A549 (cell line): ENCODE results near the gene PROX2. TPM values are rescaled to one million over a fixed set of nuclear protein-coding genes. Genes with fewer than 3 reads are reported as not detected.

Source experiments
- ATAC-seq, 2 experiments: fragments of 200-7000 bp in 1 of 2; fragments of >200 bp in 1 of 2; cut with Nextera tagmentation in 1 of 2; cut with Tn5 transposase in 1 of 2; 3 replicates each; pipeline versions ENCODE4 v1.8.0 to v1.9.1; 2018 to 2020; ENCODE audit warnings: mild to moderate bottlenecking in 1 of 2, moderate library complexity in 1 of 2
- CTCF ChIA-PET: fragments of 300-600 bp; sonication (Branson Sonifier 250); formaldehyde crosslinking; extraction: SDS; loops from one replicate; lab custom pipeline; 2021; ENCODE audit warnings: antibody characterized with exemption, inconsistent platforms; lab: Yijun Ruan, JAX
- POLR2A ChIA-PET: fragments of 350-600 bp; formaldehyde crosslinking; extraction: SDS; loops from one replicate; lab custom pipeline; 2021; ENCODE audit warnings: antibody characterized with exemption, inconsistent platforms; lab: Yijun Ruan, JAX
- DNase-seq, 2 experiments: peaks; one replicate each; pipeline versions ENCODE4 v3.0.0 to v3.0.0-alpha.2; 2011 to 2016; ENCODE audit warnings: low read depth in 1 of 2, low spot score in 1 of 2
- FAIRE-seq: peaks from 2 replicates; lab custom pipeline; 2011; peaks lifted over from hg19 to GRCh38; lab: Jason Lieb, UNC
- H3K27ac ChIP-seq, 2 experiments: fragments of >200 bp; sonication (Bioruptor Twin); formaldehyde crosslinking; 3 replicates each; pipeline ENCODE4 v1.5.1; 2016 to 2017
- H3K4me1 ChIP-seq: fragments of >200 bp; sonication (Bioruptor Twin); formaldehyde crosslinking; 3 replicates; pipeline ENCODE4 v1.6.1; 2016
- H3K4me2 ChIP-seq: fragments of >200 bp; sonication (Bioruptor Twin); formaldehyde crosslinking; 3 replicates; pipeline ENCODE4 v1.6.1; 2016
- H3K4me3 ChIP-seq: fragments of >200 bp; sonication (Bioruptor Twin); formaldehyde crosslinking; 3 replicates; pipeline ENCODE4 v1.5.1; 2016
- H3K9me3 ChIP-seq: fragments of >200 bp; sonication (Bioruptor Twin); formaldehyde crosslinking; 3 replicates; pipeline ENCODE4 v1.6.1; 2016
- BHLHE40 ChIP-seq: IDR thresholded peaks from 2 replicates; pipeline ENCODE4 v1.6.1; 2012; ENCODE audit warnings: low read depth, low read length, inconsistent platforms
- CBX2 ChIP-seq: fragments of 200-600 bp; sonication (generic); IDR thresholded peaks from 2 replicates; pipeline ENCODE4 v1.6.1; 2016; ENCODE audit warnings: low read depth, mild to moderate bottlenecking, borderline replicate concordance
- CEBPB ChIP-seq, 2 experiments: fragments of >200 bp in 1 of 2; sonication (Bioruptor Twin) in 1 of 2; formaldehyde crosslinking in 1 of 2; IDR thresholded peaks; 2 replicates each; pipeline ENCODE4 v1.6.1; 2012 to 2016
- EHMT2 ChIP-seq: fragments of 200-600 bp; sonication (generic); IDR thresholded peaks from 2 replicates; pipeline ENCODE4 v1.6.1; 2016; ENCODE audit warnings: antibody characterized with exemption, low read depth, mild to moderate bottlenecking, moderate library complexity
- FOSB ChIP-seq: fragments of 250-450 bp; sonication (Bioruptor Pico); IDR thresholded peaks from 2 replicates; pipeline ENCODE4 v1.5.0; 2020; ENCODE audit warnings: mild to moderate bottlenecking, moderate library complexity
- HDAC2 ChIP-seq: fragments of 200-600 bp; sonication (generic); IDR thresholded peaks from 2 replicates; pipeline ENCODE4 v1.6.1; 2016
- HEYL ChIP-seq: fragments of 250-450 bp; sonication (Bioruptor Pico); IDR thresholded peaks from 2 replicates; pipeline ENCODE4 v1.8.0; 2021; ENCODE audit warnings: mild to moderate bottlenecking, moderate library complexity
- HOXB5 ChIP-seq: fragments of 250-450 bp; sonication (Bioruptor Pico); IDR thresholded peaks from 2 replicates; pipeline ENCODE4 v1.5.0; 2020; ENCODE audit warnings: mild to moderate bottlenecking, moderate library complexity
- KDM1A ChIP-seq: fragments of 200-600 bp; sonication (generic); IDR thresholded peaks from 2 replicates; pipeline ENCODE4 v1.6.1; 2016; ENCODE audit warnings: low read depth, mild to moderate bottlenecking
- MAZ ChIP-seq: fragments of 150-350 bp; IDR thresholded peaks from 2 replicates; pipeline ENCODE4 v1.6.1; 2014; ENCODE audit warnings: antibody characterized with exemption, low read depth, low read length, borderline replicate concordance
- MYC ChIP-seq: IDR thresholded peaks from 2 replicates; pipeline ENCODE4 v1.6.1; 2012; ENCODE audit warnings: mild to moderate bottlenecking, inconsistent platforms, low read length, improper control_type of control experiment, borderline replicate concordance
- NPAS2 ChIP-seq: fragments of 250-450 bp; sonication (Bioruptor Pico); IDR thresholded peaks from 2 replicates; pipeline ENCODE4 v1.8.0; 2022; ENCODE audit warnings: mild to moderate bottlenecking, moderate library complexity, borderline replicate concordance
- NR3C1 ChIP-seq: fragments of >200 bp; sonication (Bioruptor Twin); formaldehyde crosslinking; IDR thresholded peaks from 3 replicates; pipeline ENCODE4 v1.6.1; 2017
- PHF8 ChIP-seq: fragments of 200-600 bp; sonication (generic); IDR thresholded peaks from 2 replicates; pipeline ENCODE4 v1.6.1; 2016; ENCODE audit warnings: low read depth, mild to moderate bottlenecking, antibody characterized with exemption, moderate library complexity, borderline replicate concordance
- RCOR1 ChIP-seq: fragments of 150-350 bp; IDR thresholded peaks from 2 replicates; pipeline ENCODE4 v1.6.1; 2014; ENCODE audit warnings: antibody characterized with exemption, low read length, low read depth
- SMC3 ChIP-seq: fragments of >200 bp; sonication (Bioruptor Twin); formaldehyde crosslinking; IDR thresholded peaks from 3 replicates; pipeline ENCODE4 v1.6.1; 2018; ENCODE audit warnings: inconsistent platforms
- SREBF2 ChIP-seq: fragments of 450-650 bp; IDR thresholded peaks from 2 replicates; pipeline ENCODE4 v1.6.1; 2014; ENCODE audit warnings: mild to moderate bottlenecking, moderate library complexity
- TFCP2L1 ChIP-seq: fragments of 250-450 bp; sonication (Bioruptor Pico); IDR thresholded peaks from 2 replicates; pipeline ENCODE4 v1.5.0; 2021; ENCODE audit warnings: mild to moderate bottlenecking
- ZC3H11A ChIP-seq: fragments of 450-650 bp; IDR thresholded peaks from 2 replicates; pipeline ENCODE4 v1.6.1; 2014; ENCODE audit warnings: antibody characterized with exemption, mild to moderate bottlenecking
- ZNF302 ChIP-seq: fragments of 250-450 bp; sonication (Bioruptor Pico); IDR thresholded peaks from 2 replicates; pipeline ENCODE4 v1.9.0; 2021; ENCODE audit warnings: inconsistent platforms, mild to moderate bottlenecking, moderate library complexity
- ZSCAN20 ChIP-seq: fragments of 250-450 bp; sonication (Bioruptor Pico); IDR thresholded peaks from 2 replicates; pipeline ENCODE4 v1.8.0; 2022; ENCODE audit warnings: mild to moderate bottlenecking, moderate library complexity
- WGBS: methylation state at CpG from one replicate; pipeline ENCODE4 v1.1.6; 2017; ENCODE audit errors: missing lambda C conversion rate; 5-methylcytosine and 5-hydroxymethylcytosine counted together
- polyA plus RNA-seq, 4 experiments: library from polyadenylated mRNA; depleted of rRNA in 3 of 4; stranded (reverse); fragments of >200 nt; fragmentation: RNase III in 1 of 4; extraction: RNeasy Plus Mini Kit Qiagen cat#74134 plus additional on column Dnase treatment in 1 of 4; gene quantifications; 2 replicates in 3 of 4; 3 replicates in 1 of 4; pipeline ENCODE4 v1.2.3, GENCODE V29; 2011 to 2017
- TF ChIP-seq, protein P1 (sequence below): fragments of 200-600 bp; sonication (generic); IDR thresholded peaks from 2 replicates; pipeline ENCODE4 v1.6.1; 2016; ENCODE audit warnings: antibody characterized with exemption, mild to moderate bottlenecking, moderate library complexity
- TF ChIP-seq, protein P2 (sequence below): fragments of 150-350 bp; IDR thresholded peaks from 2 replicates; pipeline ENCODE4 v1.6.1; 2014; ENCODE audit warnings: low read depth, mild to moderate bottlenecking, low read length

Gene PROX2
- polyA plus RNA-seq, 2 of the 4 experiments (the other 2 are of a cell fraction), result not detected

DNA sequence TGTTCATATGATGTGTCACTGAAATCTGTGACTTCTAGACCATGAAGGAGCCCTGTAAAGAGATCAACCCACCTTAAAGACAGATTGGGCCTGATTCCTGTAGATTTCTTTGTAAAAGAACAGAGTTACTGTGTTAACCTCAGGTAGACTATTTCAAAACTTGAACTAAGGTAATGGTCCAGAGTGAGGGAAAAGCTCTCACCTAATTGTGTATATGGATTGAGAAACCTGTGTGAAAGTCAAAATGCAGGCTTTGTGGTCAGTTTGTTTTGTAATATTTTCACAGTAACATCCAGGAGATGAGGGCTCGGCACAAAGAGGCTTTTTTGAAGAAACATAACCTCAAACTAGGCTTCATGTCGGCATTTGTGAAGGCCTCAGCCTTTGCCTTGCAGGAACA is 22.1 kb upstream of the PROX2 start:
- H3K9me3 ChIP-seq, result no peaks in the 10 kb centered on the region
- ChIA-PET POLR2A (interaction anchor here (0.7 kb wide), 1 partner anchor 20 kb away, joined by 6 read pairs; no protein-coding TSS in a partner anchor), CTCF (interaction anchor here (0.7 to 15.6 kb wide), 5 partner anchors 9 to 462 kb away, joined by 3 to 173 read pairs (median 3); no protein-coding TSS in a partner anchor)
- TF ChIP-seq CBX2 (no peak), HEYL (CRISPR knock-in tag) (no peak), BHLHE40 (no peak), NR3C1 (no peak), ZNF302 (CRISPR knock-in tag) (no peak), MAZ (no peak), HOXB5 (CRISPR knock-in tag) (no peak)
- TF ChIP-seq, protein P1, sequence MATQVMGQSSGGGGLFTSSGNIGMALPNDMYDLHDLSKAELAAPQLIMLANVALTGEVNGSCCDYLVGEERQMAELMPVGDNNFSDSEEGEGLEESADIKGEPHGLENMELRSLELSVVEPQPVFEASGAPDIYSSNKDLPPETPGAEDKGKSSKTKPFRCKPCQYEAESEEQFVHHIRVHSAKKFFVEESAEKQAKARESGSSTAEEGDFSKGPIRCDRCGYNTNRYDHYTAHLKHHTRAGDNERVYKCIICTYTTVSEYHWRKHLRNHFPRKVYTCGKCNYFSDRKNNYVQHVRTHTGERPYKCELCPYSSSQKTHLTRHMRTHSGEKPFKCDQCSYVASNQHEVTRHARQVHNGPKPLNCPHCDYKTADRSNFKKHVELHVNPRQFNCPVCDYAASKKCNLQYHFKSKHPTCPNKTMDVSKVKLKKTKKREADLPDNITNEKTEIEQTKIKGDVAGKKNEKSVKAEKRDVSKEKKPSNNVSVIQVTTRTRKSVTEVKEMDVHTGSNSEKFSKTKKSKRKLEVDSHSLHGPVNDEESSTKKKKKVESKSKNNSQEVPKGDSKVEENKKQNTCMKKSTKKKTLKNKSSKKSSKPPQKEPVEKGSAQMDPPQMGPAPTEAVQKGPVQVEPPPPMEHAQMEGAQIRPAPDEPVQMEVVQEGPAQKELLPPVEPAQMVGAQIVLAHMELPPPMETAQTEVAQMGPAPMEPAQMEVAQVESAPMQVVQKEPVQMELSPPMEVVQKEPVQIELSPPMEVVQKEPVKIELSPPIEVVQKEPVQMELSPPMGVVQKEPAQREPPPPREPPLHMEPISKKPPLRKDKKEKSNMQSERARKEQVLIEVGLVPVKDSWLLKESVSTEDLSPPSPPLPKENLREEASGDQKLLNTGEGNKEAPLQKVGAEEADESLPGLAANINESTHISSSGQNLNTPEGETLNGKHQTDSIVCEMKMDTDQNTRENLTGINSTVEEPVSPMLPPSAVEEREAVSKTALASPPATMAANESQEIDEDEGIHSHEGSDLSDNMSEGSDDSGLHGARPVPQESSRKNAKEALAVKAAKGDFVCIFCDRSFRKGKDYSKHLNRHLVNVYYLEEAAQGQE, result no peak
- FAIRE-seq (peak; percentile 73), ATAC-seq (no peak), DNase-seq (no peak)
- WGBS, result 83% methylated on average over 2 of the region's 2 CpGs
- no peak overlapping the region for H3K4me3 ChIP-seq
- no peak overlapping the region for H3K27ac ChIP-seq
- no peaks in the 10 kb centered on the region for H3K4me1 ChIP-seq
- no peak overlapping the region for H3K4me2 ChIP-seq

DNA sequence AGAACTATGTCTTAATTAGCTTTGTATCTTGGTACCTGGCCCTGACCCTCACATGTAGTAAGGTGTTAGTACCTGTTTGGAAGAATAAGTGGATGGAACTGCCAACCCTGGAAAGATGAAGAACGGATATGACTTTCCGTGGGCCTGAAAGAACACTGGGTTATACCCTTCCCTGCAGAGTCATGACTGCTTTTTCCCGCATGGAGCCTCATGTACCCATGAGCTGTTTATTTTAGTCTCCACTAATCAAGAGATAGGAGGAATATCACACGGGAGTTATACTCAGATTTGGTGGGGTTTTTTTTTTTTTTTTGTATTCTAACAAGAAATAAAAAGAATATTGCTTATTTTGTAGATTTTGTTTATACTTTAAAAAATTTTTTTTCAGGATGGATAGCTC is 21.7 kb upstream of the PROX2 start:
- Histone ChIP-seq H3K4me2 (no peak overlapping the region), H3K4me3 (no peak overlapping the region), H3K4me1 (no peaks in the 10 kb centered on the region), H3K27ac (no peak overlapping the region), H3K9me3 (no peaks in the 10 kb centered on the region)
- DNase-seq (no peak), FAIRE-seq (no peak), ATAC-seq (no peak)
- 93% methylated on average over 4 of the region's 4 CpGs for WGBS
- ChIA-PET CTCF (interaction anchor here (0.7 to 15.6 kb wide), 3 partner anchors 10 to 462 kb away, joined by 3 to 173 read pairs (median 36); no protein-coding TSS in a partner anchor), POLR2A (interaction anchor here (0.7 kb wide), 2 partner anchors 16 to 19 kb away, joined by 6 to 8 read pairs; no protein-coding TSS in a partner anchor)
- TF ChIP-seq HOXB5 (CRISPR knock-in tag) (no peak), PHF8 (no peak), RCOR1 (no peak), NPAS2 (CRISPR knock-in tag) (no peak), MYC (no peak), HDAC2 (no peak), TFCP2L1 (CRISPR knock-in tag) (no peak)
- TF ChIP-seq, protein P2, sequence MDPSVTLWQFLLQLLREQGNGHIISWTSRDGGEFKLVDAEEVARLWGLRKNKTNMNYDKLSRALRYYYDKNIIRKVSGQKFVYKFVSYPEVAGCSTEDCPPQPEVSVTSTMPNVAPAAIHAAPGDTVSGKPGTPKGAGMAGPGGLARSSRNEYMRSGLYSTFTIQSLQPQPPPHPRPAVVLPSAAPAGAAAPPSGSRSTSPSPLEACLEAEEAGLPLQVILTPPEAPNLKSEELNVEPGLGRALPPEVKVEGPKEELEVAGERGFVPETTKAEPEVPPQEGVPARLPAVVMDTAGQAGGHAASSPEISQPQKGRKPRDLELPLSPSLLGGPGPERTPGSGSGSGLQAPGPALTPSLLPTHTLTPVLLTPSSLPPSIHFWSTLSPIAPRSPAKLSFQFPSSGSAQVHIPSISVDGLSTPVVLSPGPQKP, result no peak

DNA sequence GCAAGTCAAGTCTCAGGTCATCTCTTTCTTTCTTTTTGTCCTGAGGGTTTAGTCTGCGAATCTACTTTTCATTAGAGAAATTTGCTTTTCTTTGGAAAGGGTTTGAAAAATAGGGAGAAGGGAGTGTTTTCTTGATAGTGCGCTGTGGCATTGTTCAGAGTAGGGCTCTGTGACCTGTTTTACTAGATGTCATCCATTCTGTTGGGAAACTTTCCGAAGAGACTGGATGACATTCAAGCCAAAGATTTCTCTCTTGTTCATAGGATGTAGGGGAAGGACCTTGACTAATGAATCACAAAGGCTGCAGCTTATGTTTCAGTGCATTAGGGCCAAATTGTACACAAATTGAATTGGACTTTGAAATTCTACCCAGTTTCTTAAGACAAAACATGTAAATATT is 20.5 kb upstream of the PROX2 start:
- TF ChIP-seq ZC3H11A (no peak), EHMT2 (no peak), SREBF2 (no peak), ZSCAN20 (CRISPR knock-in tag) (no peak), CEBPB (IDR thresholded peaks at IDR 0.05) (no peak), FOSB (CRISPR knock-in tag) (no peak), BHLHE40 (no peak), HDAC2 (no peak), SMC3 (no peak), KDM1A (no peak), ZNF302 (CRISPR knock-in tag) (no peak)
- TF ChIP-seq, all 56 proteins: peak for 0
- H3K4me3 ChIP-seq, result no peak overlapping the region
- no peaks in the 10 kb centered on the region for H3K4me1 ChIP-seq
- POLR2A ChIA-PET, result no interaction called here
- WGBS, result 91% methylated on average over 3 of the region's 3 CpGs
- no peak overlapping the region for H3K4me2 ChIP-seq
- H3K9me3 ChIP-seq, result no peaks in the 10 kb centered on the region
- no peak for DNase-seq
- H3K27ac ChIP-seq, result no peak overlapping the region
- ATAC-seq, result no peak
- CTCF ChIA-PET, result interaction anchor here (0.6 to 15.6 kb wide), 6 partner anchors 11 to 399 kb away, joined by 3 to 173 read pairs (median 4); partner anchors contain the start of gene DLST
- no peak for FAIRE-seq
